Cortex of kidney (tissue), 1 donor: ENCODE results near the gene FCHSD1.

Source experiments
- DNase-seq: peaks from one replicate; lab custom pipeline; 2025; lab: John Stamatoyannopoulos, UW

FCHSD1 gene

DNA sequence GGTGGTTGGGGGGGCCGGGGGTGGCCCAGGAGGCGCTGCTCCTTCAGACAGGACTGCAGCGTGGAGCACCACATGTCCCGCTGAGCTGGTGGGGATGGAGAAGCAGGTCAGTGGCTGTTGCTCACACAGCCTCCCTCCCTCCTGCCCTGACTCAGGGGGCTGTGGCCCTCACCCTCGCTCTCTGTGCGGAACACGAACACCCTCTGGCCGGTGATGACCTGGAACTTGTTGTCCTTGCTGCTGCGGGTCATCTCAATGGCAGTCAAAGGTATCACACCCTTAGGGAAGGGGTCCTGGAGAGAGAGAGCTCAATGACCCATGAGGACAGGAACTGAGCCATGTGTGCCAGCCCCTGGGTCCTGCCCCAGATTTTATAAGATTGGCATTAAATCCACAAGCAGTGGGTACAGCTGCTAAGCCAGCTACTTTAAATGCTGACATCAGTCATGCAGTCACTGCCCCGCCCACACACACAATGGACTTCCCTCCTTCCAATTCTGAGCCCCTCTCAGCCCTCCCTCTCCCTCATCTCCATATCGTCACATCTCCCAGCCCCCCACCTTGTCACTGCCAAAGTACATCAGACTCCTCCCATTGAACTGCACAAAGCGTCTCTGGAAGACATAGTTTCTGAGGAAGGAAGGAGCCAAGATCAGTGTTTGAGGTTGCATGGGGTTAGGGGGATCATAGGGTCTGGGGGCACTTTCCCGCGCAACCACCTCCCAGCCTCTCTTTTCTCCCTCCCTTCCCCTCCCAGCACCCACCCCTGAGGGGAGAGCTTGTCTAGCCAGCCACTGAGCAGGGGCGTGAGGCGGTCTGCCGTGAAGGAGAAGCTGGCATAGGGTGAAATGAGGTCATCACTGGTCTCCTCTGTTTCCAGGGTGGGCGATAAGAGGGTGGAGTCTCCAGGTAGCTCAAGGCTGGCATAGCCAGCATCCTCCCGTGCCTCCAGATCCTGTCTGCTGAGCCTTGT lies 21.9 kb upstream of the FCHSD1 start:
- no peak for DNase-seq

DNA sequence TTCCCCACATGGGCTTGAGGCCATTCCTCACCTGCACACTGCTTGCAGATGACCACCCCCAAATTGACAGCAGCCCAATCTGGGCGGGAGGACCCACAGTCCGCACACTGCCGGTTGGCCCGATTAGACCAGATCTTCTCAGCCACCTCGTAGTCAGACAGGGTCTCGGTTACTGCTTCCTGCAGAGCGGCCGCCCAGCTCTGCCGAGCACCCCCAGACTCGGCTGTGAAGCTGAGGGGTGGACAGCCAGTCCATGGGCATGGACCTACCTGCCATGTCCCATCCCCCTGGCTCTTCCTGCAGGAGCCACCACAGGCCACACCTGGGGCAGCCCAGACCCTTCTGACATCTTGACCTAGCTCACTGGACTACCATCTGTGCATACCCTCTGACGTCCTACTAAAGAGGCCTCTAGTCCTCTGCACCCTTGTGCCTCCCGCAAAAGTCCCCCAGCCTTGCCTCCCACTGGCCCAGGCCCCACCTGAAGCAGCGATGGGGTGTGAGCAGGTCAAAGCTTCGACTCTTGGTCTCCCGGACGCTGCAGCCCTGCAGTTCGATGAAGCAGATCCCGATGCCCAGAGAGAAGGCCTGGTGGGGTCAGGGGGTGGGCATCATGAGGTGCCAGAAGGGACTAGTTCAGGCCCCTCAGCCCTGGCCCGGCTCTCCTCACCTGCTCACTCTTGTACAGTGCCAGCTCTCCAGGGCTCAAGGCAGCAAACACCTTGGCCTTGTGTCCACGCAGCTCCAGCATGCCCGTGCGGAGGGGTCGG lies 21.0 kb upstream of the FCHSD1 start:
- no peak for DNase-seq

DNA sequence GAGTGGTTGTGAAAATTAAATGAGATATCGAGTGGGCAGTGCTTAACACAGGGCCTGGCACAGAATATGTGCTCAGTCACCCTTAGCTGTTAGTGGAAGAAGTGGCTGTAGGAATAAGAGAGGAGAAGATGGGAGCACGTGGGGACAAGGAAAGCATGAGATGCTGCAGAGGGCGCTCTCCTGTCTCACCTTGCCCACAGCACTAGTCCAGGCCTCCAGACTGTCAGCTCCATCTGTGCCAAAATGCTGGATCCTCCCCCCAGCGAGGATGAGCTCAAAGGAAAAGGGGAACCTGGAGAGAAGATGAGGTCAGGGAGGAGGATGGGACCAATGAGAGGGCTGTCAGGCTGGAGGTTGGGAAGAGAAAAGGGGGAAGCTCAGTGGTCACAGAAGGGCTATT lies 18.3 kb upstream of the FCHSD1 start:
- no peak for DNase-seq

DNA sequence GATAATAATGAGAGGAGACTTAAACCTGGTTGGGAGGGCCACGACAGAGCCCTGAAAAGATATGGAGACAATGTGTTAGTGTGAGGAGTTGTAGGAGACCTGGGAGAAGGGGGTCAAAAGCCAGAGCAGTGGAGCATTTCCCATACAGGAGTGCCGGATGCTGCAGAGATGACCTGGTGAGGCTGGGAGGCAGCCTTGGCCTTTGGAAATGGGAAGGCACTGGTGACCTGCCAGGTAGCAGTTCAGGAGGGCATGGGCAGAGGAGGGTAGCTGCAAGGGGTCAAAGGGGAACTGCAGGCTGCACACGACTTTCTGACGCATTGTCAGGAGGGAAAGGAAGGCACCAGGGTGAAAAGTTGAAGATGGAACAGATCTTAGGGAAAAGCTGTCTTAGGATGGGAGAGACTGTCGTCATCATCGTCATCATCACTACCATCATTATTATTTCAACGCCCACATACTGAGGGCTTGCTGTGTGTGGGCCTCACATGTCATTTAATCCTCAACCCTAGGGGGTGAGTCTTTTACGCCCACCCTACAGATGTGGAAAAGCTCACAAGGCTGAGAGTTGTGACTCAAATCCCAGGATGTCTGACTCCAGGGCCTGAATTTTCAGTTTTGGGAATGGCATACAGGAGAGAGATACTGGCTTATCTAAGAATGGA lies 17.5 kb upstream of the FCHSD1 start:
- DNase-seq = no peak

DNA sequence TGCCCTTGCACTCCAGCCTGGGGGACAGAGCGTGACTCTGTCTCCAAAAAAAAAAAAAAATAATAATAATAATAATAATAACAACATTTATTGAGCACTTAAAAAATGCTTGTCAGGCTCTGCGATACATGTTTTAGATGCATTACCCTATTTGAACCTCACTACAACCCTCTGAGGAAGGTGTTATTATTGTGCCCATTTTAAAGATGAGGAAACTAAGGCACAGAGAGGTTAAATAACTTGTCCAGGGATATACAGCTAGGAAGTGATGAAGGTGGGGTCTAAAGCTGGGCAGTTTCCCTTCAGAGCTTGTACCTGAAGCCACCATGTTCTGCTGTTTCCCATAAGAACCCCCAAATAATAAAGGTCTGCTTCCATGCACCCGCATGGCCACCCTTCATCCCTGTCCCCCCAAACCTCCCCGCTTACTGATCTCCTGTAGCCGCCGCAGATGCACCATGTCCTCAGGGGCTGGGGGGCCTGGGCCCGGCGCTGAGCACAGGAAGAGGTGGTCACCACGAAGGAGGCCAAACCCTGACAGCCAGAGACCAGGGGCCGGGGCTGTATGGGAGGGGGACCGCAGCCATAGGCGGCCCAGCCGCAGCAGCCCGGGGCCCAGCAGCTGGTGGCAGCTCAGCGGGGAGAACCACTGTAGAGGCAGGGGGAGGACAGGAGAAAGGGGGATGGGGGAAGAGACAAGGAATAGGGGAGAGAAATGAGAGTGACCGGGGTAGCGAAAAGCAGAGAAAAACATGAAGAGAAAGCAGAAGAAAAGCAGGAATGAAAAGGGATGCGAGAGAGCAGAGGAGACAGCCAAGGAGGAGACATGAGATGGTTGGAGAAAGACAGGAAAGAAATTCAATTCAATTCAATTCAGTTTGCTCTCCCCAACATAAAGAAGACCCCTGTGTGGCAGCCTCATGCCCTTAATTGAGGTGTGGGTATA lies 15.1 kb upstream of the FCHSD1 start:
- DNase-seq = no peak

DNA sequence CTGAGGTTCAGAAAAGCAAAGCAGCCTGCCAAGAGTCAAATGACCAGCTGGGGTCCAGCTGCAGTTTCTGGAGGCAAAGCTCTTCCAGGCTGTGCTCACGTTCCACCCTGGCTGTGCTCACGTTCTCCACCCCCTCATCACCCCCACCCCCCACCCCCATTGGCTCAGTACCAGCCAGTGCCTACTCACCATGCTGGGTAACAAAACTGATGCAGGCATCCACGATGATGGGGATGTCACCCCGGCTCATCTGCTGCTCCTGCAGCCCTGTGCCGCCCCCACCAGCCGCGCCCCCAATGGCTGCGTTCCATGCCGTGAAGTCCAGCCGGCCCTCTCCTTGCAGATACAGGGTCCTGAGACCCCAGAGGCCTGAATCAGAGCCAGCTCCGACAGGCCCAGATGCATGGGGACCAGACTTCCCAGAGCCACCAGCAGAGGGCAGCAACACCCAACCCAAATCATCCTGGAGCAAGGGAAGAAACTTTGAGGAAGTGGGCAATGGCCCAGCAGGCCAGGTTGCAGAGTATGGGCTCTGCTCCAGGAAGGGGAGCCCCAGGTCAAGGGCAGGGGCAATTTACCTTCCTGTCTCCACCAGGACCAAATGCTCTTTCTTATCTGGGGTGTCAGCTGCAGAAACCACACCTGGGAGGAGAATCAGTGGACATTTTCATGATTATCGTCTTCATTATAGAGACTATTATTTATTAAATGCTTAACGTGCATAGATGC lies 13.7 kb upstream of the FCHSD1 start:
- no peak for DNase-seq

DNA sequence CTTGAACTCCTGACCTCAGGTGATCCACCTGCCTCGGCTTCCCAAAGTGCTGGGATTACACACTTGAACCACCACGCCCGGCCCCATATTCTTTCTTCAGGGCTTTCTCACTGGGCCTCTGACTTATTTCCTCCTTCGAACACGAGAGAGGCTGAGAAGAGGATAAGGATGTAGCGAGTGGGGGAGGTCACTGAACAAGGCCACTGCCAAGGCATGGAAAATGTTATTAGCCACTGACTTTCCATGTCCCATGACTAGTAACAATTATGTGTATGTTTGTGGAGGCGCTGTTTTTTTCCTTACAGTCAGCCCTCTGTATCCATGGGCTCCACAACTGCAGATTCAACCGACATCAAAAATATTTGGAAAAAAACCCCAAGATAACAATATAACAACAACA lies 12.3 kb upstream of the FCHSD1 start:
- DNase-seq = no peak

DNA sequence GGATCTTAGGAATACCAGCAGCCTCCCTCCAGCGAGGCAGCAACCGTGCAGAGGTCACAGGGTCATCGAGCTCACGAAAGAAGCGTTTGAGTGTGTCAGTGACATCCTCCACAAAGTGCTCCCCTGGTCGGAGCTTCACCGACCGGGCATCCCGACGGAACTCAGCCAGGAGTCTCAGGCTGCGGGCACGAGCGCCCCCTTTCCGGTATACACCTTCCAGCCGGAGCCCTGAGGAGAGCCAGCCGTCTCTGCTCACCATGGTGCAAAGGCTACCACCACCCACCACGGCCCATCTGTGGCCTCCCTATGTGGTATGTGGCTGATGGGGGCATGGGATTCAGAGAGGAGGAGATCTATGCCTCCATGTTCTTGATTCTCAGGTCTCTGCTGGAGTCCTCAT lies 10.8 kb upstream of the FCHSD1 start:
- no peak for DNase-seq

DNA sequence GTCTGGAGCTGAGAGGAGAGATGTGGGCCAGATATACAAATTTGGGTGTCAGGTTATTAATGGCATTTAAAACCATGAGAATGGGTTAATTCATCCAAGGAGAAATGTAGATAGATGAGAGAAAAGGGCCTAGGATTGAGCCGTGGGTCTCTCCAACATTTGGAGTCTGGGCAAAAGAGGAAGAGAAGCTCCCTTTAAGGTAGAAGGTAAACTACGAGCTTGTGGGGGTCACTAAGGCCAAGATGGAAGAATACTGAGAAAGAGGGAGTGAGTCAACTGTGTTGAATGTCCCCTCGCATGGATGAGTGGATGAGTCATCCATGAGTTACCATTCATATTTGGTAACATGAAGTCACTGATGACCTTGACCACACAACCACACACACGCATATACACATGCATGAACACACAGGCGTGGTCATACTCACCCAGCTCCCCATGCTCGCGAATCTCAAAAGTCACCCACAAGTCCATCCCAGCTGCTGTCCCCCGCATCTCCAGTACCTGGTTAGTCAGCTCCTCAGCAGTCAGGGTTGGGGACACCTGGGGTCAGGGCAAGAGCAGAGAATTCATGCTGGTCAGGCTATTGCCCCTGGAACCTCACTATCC lies 6.8 kb upstream of the FCHSD1 start:
- DNase-seq = no peak

DNA sequence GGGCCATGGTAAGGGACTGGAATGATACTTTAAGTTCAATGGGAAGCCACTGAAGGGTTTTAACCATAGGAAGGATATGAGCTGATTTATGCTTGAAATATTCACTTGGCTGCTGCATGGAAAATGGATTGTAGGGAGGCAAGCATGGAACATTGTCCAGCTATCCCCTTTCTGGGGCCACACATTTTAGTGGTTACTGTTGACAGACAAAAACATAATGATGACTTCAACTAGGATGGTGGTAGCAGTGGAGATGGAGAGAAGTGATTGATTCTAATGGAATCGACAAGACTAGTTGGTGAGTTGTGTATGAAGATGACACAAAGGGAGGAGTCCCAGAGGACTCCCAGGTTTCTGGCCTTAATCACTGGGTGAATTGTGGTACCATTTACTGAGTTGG lies 6.2 kb upstream of the FCHSD1 start:
- no peak for DNase-seq

DNA sequence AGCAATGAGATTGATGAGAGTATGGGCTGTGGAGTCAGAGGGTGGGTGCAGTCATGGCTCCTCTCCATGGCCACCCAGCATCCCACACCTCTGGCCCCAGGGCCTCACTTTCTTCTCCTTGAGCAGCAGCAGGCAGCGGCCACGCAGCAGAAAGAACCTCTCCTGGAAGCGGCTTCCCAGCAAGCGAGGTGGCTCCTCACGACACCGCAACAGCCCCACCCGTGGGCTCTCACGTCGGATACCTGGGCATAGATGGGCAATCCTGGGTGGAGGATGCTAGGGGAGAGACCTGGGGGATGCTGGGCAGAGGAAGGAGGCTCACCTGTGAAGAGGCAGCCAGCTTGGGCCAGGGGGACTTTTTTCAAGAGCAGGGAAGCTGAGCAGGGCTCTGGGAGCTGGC lies 5.2 kb upstream of the FCHSD1 start:
- DNase-seq = no peak

DNA sequence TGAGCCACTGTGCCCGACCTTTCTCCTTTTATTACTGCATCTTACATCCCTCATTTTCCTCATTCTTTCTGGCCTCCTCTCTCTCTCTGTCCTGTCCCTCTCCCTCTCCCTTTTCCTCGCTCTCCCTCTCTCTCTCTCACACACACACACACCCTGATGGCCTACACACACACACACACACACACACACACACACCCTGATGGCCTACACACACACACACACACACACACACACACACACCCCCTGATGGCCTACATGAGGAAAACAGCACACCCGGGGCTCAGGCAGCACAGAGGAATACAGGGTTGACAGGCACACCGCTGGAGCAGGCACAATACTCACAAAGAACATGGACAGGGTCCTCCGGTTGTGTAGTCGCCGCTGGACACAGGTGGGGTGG lies 3.8 kb upstream of the FCHSD1 start:
- DNase-seq = no peak

DNA sequence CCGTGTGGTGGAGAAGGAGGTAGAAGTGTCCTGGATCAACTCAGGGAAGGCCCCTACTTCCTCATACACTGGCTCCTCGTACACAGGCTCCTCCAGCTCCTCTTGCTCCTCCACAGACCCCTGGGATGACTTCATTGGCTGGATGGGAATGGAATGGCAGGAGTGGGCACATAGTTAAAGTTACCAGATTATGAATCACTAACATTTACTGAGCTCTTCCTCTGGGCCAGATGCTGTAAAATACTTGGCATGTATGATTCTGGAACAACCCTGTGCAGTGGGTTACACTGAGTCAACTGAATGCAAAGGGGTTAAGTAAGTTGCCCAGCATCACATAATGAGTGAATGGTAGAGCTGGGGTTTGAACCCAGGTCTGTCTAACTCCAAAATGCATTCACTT lies 3.1 kb upstream of the FCHSD1 start:
- DNase-seq = no peak

DNA sequence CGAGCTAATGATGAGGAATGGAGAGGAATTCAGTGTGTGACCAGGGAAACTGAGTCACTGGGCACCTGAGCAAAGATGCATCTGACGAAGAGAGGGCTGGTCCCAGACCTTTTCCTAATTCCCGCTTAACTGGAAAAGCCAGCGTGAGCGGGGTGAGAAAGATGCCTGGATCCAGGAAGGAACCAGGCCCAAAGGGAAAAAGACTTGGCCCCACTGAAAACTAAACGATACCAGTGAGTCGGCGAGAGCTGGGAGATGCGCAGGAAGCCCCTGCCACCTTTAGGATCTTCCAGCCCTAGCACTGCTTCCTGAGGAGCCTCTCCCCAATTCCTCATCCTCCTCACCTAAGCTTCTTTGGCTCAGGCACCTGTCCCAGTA lies 499 bp upstream of the FCHSD1 start:
- DNase-seq = no peak

DNA sequence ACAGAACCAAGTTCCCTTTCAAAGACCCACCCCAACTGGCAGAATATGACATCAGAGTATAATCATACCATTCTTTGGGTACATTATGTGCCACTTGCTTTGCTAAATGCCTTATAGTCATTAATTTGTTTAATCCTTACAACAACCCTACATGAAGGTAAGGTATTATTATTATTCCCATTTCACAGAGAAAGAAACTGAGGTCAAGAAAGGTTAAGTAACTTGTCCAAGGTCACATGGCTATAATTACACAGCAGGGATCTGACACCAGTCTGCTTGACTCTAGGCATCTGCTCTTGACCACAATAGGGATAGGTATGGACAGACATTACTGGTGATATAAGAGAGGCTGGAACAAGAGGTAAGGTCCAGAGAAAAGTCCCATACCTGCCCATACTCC lies 1.2 kb downstream of the FCHSD1 start:
- no peak for DNase-seq

DNA sequence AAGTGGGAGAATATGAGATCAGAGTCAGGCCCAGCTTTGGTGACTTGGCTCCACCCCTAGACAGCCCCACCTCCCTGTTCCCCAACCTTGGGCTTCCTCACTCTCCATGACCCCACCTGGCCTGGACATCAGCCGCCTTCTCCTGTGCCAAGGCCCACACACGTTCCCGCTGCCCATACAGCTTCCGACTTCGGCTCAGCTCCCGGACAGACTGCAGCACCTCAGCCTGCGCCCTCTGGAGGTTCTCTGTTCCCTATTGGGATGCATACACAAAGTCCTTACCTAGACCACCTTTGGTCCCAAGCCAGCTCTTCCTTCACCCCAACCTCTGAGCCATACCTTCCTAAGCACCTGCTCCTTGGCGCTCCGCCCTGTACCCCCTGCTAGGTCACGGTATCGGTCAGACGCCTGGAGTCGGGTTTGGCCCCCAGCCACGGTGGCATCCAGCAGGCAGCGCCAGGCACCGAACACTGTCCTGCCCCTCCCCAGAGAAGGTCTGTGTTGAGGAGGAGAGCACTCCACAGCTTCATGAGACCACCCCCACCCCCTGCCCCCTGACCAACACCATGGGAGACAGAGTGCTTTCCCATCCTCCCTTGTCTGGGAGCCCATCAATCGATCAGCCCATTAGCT lies 2.0 kb downstream of the FCHSD1 start:
- no peak for DNase-seq

DNA sequence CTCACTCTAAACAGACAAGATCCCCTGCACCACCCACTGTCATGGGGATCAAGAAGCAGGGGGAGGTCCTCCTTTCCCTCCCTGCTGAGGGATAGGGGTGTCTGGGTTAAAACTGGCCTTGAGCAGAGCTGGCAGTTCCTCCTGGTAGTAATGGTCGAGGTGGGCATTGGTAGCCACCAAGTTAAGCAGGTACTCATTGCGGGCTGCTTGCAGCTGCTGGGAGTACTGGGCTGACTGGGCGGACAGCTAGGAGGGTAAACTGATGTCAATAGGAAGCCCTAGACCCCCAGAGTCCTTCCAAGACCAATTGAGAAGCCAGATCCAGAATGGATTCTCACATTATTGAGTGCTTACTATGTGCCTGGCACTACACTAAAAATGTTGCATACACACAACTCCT lies 3.4 kb downstream of the FCHSD1 start:
- no peak for DNase-seq

DNA sequence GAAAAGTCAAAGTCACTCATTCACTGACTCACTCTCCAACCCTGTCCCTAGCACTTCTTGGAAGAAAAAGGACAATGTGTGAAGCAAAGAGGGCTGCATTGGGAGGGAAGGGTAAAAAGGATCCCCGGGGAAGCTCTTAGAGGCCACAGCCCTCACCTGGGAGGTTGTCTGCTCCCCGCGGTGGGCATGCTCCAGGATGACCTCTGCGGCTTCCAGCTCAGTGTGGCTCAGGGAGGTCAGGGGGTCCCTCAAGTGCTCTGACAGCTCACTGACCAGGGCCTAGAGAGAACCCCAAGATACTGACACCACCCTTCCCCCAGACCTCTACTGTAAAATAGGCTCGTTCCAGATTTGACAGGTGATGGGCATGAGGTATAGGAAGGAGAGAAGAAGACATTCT lies 4.0 kb downstream of the FCHSD1 start:
- DNase-seq = no peak

DNA sequence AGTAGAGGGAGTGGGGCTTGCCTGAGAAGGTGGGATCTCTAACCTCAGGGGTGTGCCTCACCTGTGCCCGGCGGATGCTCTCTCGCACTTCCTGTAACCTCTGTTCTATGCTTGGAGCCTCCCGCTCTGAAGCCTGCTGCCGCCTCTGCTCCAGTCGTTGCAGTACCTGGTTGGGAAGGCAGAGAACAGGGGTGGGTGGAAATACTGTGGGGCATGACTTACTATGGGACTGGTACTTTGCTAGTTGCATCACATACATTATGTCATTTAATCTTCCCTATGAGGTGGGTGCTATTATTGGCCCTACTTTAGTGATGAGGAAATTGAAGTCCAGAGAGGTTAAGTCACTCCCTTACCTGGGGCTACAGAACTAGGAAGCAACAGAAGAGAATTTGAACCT lies 5.2 kb downstream of the FCHSD1 start:
- DNase-seq = no peak

DNA sequence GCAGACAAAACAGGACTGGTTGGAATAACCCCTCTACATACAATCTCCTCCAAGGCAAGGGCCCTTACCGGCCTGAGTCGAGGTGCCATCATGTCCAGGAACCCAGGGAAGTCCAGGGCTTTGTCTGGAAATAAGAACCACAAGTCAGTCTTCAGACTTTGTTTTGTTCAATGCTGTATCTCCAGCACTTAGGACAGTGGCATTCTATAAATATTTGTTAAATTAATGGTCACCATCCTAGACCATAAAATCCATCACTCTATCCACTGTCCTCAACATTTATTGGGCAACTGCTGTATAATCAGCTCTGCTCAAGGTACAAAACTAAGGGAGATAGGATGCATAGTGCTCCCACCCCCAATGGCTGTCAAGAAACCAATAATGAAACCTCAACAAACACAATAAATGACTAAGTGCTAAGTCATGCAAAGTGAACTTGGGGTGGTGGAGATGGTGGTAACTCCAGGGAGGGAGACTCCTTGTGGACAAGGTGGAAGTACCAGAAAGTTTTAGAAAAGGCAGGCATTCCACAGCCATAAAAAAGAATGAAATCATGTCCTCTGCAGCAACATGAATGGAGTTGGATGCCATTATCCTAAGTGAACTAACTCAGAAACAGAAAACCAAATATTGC lies 9.5 kb downstream of the FCHSD1 start:
- DNase-seq = no peak
